D721Med (cell line): Measurements from ENCODE around the gene NPIPB2.

Experiments used
- DNase-seq: peaks from one replicate; pipeline ENCODE4 v3.0.0; 2011; ENCODE audit warnings: low spot score; ENCODE audit not compliant: insufficient read length
- FAIRE-seq: peaks from 2 replicates; lab custom pipeline; 2011; peaks lifted over from hg19 to GRCh38; lab: Jason Lieb, UNC
- TF ChIP-seq, protein P1 (sequence below): IDR thresholded peaks from 2 replicates; pipeline ENCODE4 v1.5.1; 2012; ENCODE audit warnings: mild to moderate bottlenecking, control low read depth; ENCODE audit not compliant: insufficient read depth; ENCODE audit errors: missing control alignments

NPIPB2 gene

DNA sequence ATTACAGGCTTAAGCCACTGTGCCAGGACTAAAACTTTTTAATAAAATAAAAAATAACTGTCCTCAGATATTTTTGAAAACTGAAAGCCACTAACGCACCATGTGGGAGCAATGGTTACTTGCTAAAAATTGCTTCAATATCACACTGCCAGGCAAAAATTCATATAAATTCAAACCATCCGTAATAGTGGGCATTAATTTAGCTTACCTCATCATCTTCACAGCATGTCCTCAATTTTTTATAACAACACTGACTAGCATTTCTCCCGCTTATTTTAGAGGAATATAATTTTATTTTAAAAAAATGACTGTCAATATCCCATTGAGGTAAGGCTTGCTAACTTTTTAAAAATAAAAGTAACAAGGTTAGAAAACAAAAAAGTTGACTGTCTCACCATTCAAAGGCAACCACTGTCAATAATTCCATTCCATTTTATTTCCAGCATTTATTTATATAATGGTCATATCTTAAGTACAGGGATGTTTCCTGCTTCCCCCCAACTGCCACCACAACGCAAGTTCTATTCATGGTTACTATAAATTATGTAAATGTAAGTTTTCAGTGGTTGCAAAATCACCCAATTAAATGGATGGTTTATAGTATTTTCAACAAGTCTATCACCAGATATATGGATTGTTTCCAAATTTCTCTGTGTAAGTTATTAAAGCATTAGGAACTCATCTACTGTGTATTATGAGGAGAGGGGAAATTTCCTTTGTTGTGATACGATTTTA is 51.4 kb downstream of the NPIPB2 start:
- DNase-seq (no peak), FAIRE-seq (no peak)
- TF ChIP-seq, protein P1, sequence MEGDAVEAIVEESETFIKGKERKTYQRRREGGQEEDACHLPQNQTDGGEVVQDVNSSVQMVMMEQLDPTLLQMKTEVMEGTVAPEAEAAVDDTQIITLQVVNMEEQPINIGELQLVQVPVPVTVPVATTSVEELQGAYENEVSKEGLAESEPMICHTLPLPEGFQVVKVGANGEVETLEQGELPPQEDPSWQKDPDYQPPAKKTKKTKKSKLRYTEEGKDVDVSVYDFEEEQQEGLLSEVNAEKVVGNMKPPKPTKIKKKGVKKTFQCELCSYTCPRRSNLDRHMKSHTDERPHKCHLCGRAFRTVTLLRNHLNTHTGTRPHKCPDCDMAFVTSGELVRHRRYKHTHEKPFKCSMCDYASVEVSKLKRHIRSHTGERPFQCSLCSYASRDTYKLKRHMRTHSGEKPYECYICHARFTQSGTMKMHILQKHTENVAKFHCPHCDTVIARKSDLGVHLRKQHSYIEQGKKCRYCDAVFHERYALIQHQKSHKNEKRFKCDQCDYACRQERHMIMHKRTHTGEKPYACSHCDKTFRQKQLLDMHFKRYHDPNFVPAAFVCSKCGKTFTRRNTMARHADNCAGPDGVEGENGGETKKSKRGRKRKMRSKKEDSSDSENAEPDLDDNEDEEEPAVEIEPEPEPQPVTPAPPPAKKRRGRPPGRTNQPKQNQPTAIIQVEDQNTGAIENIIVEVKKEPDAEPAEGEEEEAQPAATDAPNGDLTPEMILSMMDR: no peak

DNA sequence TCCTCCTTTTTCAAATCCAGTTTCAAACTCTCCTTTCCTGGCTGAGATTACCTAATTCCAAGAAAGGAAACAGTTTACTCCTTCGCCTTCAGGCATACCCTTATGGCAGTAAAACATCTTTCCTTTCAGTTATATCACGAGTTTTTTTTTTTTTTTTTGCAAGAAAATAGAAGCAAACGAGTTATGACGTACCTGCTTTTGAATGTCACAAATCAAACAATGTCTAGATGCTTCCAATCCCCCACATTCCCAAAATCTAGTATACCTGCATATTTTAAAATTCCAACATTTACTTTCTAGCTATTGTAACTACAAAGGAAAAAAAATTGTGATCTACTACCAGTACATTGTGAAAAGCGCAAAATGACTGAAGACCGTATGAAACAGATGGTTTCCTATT is 55.0 kb downstream of the NPIPB2 start:
- TF ChIP-seq, protein P1: no peak
- DNase-seq (no peak), FAIRE-seq (no peak)

DNA sequence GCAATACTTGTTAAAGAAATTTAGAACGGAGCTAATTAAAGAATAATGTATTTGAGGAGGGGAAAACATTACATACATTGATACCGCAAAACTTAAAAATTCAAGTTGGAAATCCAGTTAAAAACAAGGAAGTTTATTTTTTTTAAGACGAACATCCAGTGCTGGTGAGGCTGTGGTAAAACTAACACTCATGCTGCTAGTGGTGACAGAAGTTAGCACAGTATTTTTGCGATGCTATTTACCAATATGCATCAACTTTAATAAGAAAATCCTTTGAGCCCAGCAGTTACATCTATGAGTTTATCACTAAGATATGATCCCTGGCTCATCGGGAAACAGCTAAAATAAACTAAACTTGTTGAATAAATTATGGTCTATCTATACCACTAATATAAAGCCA is 57.8 kb downstream of the NPIPB2 start:
- no peak for FAIRE-seq
- no peak for DNase-seq
- TF ChIP-seq, protein P1: no peak

DNA sequence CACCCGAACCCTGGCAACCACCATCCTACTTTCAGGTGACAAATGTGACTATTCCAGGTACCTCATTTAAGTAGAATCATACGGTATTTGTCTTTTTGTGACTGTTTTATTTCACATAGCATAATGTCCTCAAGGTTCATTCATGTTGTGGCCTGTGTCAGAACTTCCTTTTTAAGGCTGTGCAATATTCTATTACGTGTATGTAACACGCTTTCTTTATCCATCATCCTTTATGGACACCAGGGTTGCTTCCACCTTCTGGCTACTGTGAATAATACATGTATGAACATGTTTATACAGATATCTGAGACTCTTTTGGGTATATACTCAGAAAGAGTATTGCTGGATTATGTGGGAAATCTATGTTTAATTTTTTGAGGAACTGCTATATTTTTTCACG is 61.8 kb downstream of the NPIPB2 start:
- TF ChIP-seq, protein P1: no peak
- no peak for DNase-seq
- peak; percentile 53 for FAIRE-seq

DNA sequence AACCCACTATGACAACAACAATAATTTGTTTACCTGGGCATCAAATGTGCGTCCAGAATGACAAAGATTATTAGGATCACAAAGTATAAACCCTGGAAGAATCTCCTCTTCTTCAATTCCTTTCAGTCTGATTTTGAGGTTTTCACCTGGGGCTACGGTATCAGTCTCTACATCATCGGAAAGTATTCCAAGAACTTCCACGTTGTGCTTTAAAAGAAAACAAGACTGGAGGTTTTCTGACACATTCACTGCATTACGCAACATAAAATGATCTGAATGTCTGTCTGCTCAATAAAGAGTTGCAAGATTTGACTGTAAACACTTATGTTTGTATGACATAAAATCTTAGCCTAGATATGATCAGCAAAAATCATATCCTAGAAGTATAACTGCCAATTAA is 64.5 kb downstream of the NPIPB2 start:
- TF ChIP-seq, protein P1: no peak
- DNase-seq (no peak), FAIRE-seq (no peak)
